GM19328 (cell line): Measurements from ENCODE around the gene GAPDH.
"Not testable (repeated sequence)": the region's sequence is repeated elsewhere in the genome, so short reads cannot be mapped to it uniquely, and the experiment has no call there.

ENCODE experiments used
- ATAC-seq: cut with Tn5 transposase; IDR thresholded peaks from one replicate; pipeline ENCODE4 v1.9.1; 2021; ENCODE audit warnings: mild to moderate bottlenecking, moderate library complexity; ENCODE audit not compliant: unreplicated experiment

Gene GAPDH

GRCh38 chr12:6558014-6558760, 23.9 kb downstream of the GAPDH start:
- not testable (repeated sequence) for ATAC-seq

- no peak for ATAC-seq
Measured at GRCh38 chr12:6559500-6559899, 25.2 kb downstream of the GAPDH start.

- ATAC-seq: no peak
Measured at GRCh38 chr12:6560501-6561205, 26.3 kb downstream of the GAPDH start.

- ATAC-seq: no peak
Measured at GRCh38 chr12:6562881-6563280, 28.6 kb downstream of the GAPDH start.

GRCh38 chr12:6563448-6564050, 29.2 kb downstream of the GAPDH start:
- ATAC-seq: no peak

GRCh38 chr12:6567112-6567670, 32.9 kb downstream of the GAPDH start:
- no peak for ATAC-seq

- ATAC-seq: no peak
Measured at GRCh38 chr12:6569312-6569711, 35.0 kb downstream of the GAPDH start.

- ATAC-seq: no peak
Measured at GRCh38 chr12:6569786-6570185, 35.5 kb downstream of the GAPDH start.

- ATAC-seq: no peak
Measured at GRCh38 chr12:6570264-6570887, 36.1 kb downstream of the GAPDH start.

- no peak for ATAC-seq
Measured at GRCh38 chr12:6573001-6573400, 38.7 kb downstream of the GAPDH start.

GRCh38 chr12:6574576-6575295, 40.4 kb downstream of the GAPDH start:
- ATAC-seq: no peak

- no peak for ATAC-seq
Measured at GRCh38 chr12:6575648-6576047, 41.3 kb downstream of the GAPDH start.

- ATAC-seq: no peak
Measured at GRCh38 chr12:6582196-6582595, 47.9 kb downstream of the GAPDH start.

- no peak for ATAC-seq
Measured at GRCh38 chr12:6582959-6583358, 48.6 kb downstream of the GAPDH start.

GRCh38 chr12:6584293-6584692, 50.0 kb downstream of the GAPDH start:
- ATAC-seq: no peak

GRCh38 chr12:6586569-6586968, 52.3 kb downstream of the GAPDH start:
- ATAC-seq: not testable (repeated sequence)
